HepG2 (cell line): ENCODE results near the gene CASS4. TPM values are rescaled to one million over a fixed set of nuclear protein-coding genes. Genes with fewer than 3 reads are reported as not detected.
A peak's percentile ranks its signal among the peaks of the same experiment; 100 is the strongest.

Experiments used
- ATAC-seq: fragments of 200-7000 bp; cut with Tn5 transposase; 3 replicates; pipeline ENCODE4 v1.9.1; 2020; ENCODE audit warnings: mild to moderate bottlenecking, moderate library complexity
- BruUV-seq: library from RNA; stranded (reverse); fragments of 400-500 nt; replicated peaks from 2 replicates; lab custom pipeline; 2021; lab: Mats Ljungman, UMichigan
- CTCF ChIA-PET: fragments of 300-600 bp; formaldehyde crosslinking; extraction: SDS; loops from one replicate; lab custom pipeline; 2021; ENCODE audit warnings: low total read pairs, inconsistent platforms, low intra/inter-chr PET ratio; lab: Yijun Ruan, JAX
- POLR2A ChIA-PET: fragments of 350-600 bp; sonication (Branson Sonifier 250); formaldehyde crosslinking; loops from one replicate; lab custom pipeline; 2020; ENCODE audit warnings: antibody characterized with exemption, inconsistent platforms; lab: Yijun Ruan, JAX
- DNase-seq: peaks from one replicate; pipeline ENCODE4 v3.0.0-alpha.2; 2015; ENCODE audit warnings: low spot score
- FAIRE-seq: peaks from 3 replicates; lab custom pipeline; 2011; peaks lifted over from hg19 to GRCh38; lab: Jason Lieb, UNC
- H2AFZ ChIP-seq: one replicate; pipeline ENCODE4 v1.6.1; 2011; ENCODE audit warnings: low read length, inconsistent platforms
- H3K27ac ChIP-seq: fragments of 300-600 bp; 3 replicates; pipeline ENCODE4 v1.8.0; 2011; ENCODE audit warnings: mixed run types, mild to moderate bottlenecking, mixed read lengths, low read length, inconsistent platforms; ENCODE audit not compliant: insufficient read depth; ENCODE audit errors: extremely low read length
- H3K27me3 ChIP-seq, 2 experiments: fragments of 200-600 bp in 1 of 2; 2 replicates in 1 of 2; 3 replicates in 1 of 2; pipeline versions ENCODE4 v1.6.0 to v1.8.0; 2011; ENCODE audit warnings: low read length in 2 of 2, mild to moderate bottlenecking in 2 of 2, moderate library complexity in 2 of 2, inconsistent platforms in 1 of 2; ENCODE audit not compliant: insufficient read depth in 2 of 2, control insufficient read depth in 1 of 2
- H3K36me3 ChIP-seq, 2 experiments: fragments of 200-600 bp in 1 of 2; replicated peaks in 1 of 2; 2 replicates in 1 of 2; 3 replicates in 1 of 2; pipeline versions ENCODE4 v1.5.1 to v1.8.0; 2011; ENCODE audit warnings: low read length in 2 of 2, inconsistent platforms in 1 of 2; ENCODE audit not compliant: insufficient read depth in 2 of 2, control insufficient read depth in 1 of 2
- H3K4me1 ChIP-seq: 2 replicates; pipeline ENCODE4 v1.5.1; 2012; ENCODE audit warnings: low read length, inconsistent platforms; ENCODE audit not compliant: insufficient read depth
- H3K4me2 ChIP-seq: 2 replicates; pipeline ENCODE4 v1.6.0; 2011; ENCODE audit warnings: low read depth, low read length, inconsistent platforms
- H3K4me3 ChIP-seq, 3 experiments: fragments of 200-600 bp in 1 of 3; sonication (generic), shearing (Covaris generic) in 1 of 3; replicated peaks in 1 of 3; 2 replicates each; pipeline ENCODE4 v1.5.1; 2011 to 2016; ENCODE audit warnings: low read length in 3 of 3, inconsistent platforms in 2 of 3, low read depth in 2 of 3, mild to moderate bottlenecking in 2 of 3, control low read depth in 1 of 3, mixed read lengths in 1 of 3; ENCODE audit not compliant: insufficient read depth in 1 of 3
- H3K79me2 ChIP-seq: one replicate; pipeline ENCODE4 v1.6.1; 2011; ENCODE audit warnings: low read length, inconsistent platforms; ENCODE audit not compliant: insufficient read depth
- H3K9ac ChIP-seq: 2 replicates; pipeline ENCODE4 v1.6.0; 2011; ENCODE audit warnings: mild to moderate bottlenecking, low read depth, low read length, inconsistent platforms; ENCODE audit not compliant: insufficient read depth
- H3K9me3 ChIP-seq: 2 replicates; pipeline ENCODE4 v1.5.1; 2012; ENCODE audit warnings: mild to moderate bottlenecking, low read length
- H4K20me1 ChIP-seq: 2 replicates; pipeline ENCODE4 v1.6.0; 2011; ENCODE audit warnings: inconsistent platforms, mild to moderate bottlenecking, low read length, moderate library complexity; ENCODE audit not compliant: insufficient read depth
- HDAC2 ChIP-seq: sonication (generic); formaldehyde crosslinking; IDR thresholded peaks from 2 replicates; pipeline ENCODE4 v1.4.0; 2020; ENCODE audit warnings: missing genetic modification reagents
- KLF12 ChIP-seq: sonication (generic); formaldehyde crosslinking; IDR thresholded peaks from 2 replicates; pipeline ENCODE4 v1.4.0; 2020; ENCODE audit warnings: missing genetic modification reagents, borderline replicate concordance
- RAD21 ChIP-seq: fragments of 450-650 bp; formaldehyde crosslinking; IDR thresholded peaks from 2 replicates; pipeline ENCODE4 v1.5.0; 2020; ENCODE audit warnings: mild to moderate bottlenecking
- RARA ChIP-seq: IDR thresholded peaks from 2 replicates; pipeline ENCODE4 v1.6.1; 2016; ENCODE audit warnings: missing genetic modification reagents, missing compliant biosample characterization
- ZNF142 ChIP-seq: sonication (generic); formaldehyde crosslinking; IDR thresholded peaks from 2 replicates; pipeline ENCODE4 v1.4.0; 2020; ENCODE audit warnings: missing genetic modification reagents
- ZNF331 ChIP-seq: sonication (generic); formaldehyde crosslinking; IDR thresholded peaks from 2 replicates; pipeline ENCODE4 v1.4.0; 2020; ENCODE audit warnings: missing genetic modification reagents
- ZNF747 ChIP-seq: sonication (generic); formaldehyde crosslinking; IDR thresholded peaks from 2 replicates; pipeline ENCODE4 v1.8.1; 2023; ENCODE audit warnings: missing genetic modification reagents, mild to moderate bottlenecking, borderline replicate concordance
- ZNF850 ChIP-seq: sonication (generic); formaldehyde crosslinking; conservative IDR thresholded peaks from 2 replicates; pipeline ENCODE4 v1.9.0; 2021; ENCODE audit warnings: mild to moderate bottlenecking, missing genetic modification reagents
- WGBS: methylation state at CpG from one replicate; pipeline ENCODE4 v1.1.6; 2017; ENCODE audit warnings: low lambda C conversion rate; 5-methylcytosine and 5-hydroxymethylcytosine counted together
- in situ Hi-C: cut with HindIII; loops from 2 replicates; pipeline ENCODE4 v1.10.0; 2017; ENCODE audit warnings: low pct_unique_long_range_greater_than_20kb; ENCODE audit not compliant: extremely low pct_ligation_motif_present
- intact Hi-C: fragments of 100-400 bp; cut with micrococcal nuclease; formaldehyde crosslinking; loops from one replicate; pipeline ENCODE4 v1.10.0; 2022; ENCODE audit not compliant: unreplicated experiment
- polyA plus RNA-seq, 8 experiments: library from polyadenylated mRNA; depleted of rRNA in 3 of 8; stranded (reverse) in 7 of 8; unstranded in 1 of 8; fragments of >200 nt; fragmentation: Illumina TruSeq in 4 of 8; extraction: Trizol in 4 of 8; gene quantifications; 2 replicates each; pipeline versions ENCODE4 v1.2.1 to v1.2.3, GENCODE V29; 2011 to 2016; ENCODE audit warnings: low read depth in 4 of 8, missing spikeins in 1 of 8, mixed read lengths in 1 of 8; ENCODE audit not compliant: insufficient read depth in 1 of 8
- total RNA-seq, 5 experiments: library from RNA; depleted of rRNA; stranded (reverse); fragments of >200 nt; fragmentation: Illumina TruSeq; extraction: Trizol; gene quantifications; 2 replicates each; pipeline ENCODE4 v1.2.3, GENCODE V29; 2016; ENCODE audit warnings: low read depth in 1 of 5
- TF ChIP-seq, protein P1 (sequence below): sonication (generic); formaldehyde crosslinking; IDR thresholded peaks from 2 replicates; pipeline ENCODE4 v1.4.0; 2020; ENCODE audit warnings: mild to moderate bottlenecking, missing genetic modification reagents
- TF ChIP-seq, protein P2 (sequence below): sonication (generic); formaldehyde crosslinking; IDR thresholded peaks from 2 replicates; pipeline ENCODE4 v1.9.0; 2021; ENCODE audit warnings: mild to moderate bottlenecking, missing genetic modification reagents

CASS4 gene
- total and polyA plus RNA-seq, 2 of the 13 experiments (the other 11 are each of a cell fraction or from before 2014, with no cell fraction given), result 0.17 to 0.49 TPM

GRCh38 chr20:56390396-56390795 is 21.7 kb upstream of the CASS4 start (continued):
- TF ChIP-seq, protein P1, sequence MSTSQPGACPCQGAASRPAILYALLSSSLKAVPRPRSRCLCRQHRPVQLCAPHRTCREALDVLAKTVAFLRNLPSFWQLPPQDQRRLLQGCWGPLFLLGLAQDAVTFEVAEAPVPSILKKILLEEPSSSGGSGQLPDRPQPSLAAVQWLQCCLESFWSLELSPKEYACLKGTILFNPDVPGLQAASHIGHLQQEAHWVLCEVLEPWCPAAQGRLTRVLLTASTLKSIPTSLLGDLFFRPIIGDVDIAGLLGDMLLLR (CRISPR knock-in tag), result 0 out of 2 replicates have a peak, but pooled peaks have one; percentile 26

DNA sequence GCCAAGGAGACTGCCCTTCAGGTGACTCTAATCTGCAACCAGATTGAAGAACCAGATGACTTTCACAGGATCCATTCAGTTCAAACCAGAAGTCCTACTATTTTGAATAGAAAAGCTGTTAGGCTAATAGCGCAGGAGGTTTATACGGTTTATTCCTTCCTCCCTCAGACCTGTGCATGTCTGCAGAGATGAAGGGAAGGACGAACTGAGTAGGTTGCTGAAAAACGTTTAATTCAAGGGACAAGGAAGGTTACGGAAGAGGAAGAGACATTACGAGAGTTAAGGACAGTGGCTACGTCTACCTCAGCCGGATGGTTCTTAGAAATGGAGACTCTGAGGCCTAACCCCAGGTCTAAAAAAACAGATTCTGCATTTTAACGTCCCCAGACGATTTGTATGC is 21.0 kb upstream of the CASS4 start:
- peak overlapping the region; percentile 18 for H2AFZ ChIP-seq
- H3K4me2 ChIP-seq, result peak overlapping the region; percentile 82
- peaks cover 82% of the 10 kb centered on the region for H3K79me2 ChIP-seq
- DNase-seq, result no peak
- FAIRE-seq, result no peak
- in situ Hi-C loops (no loop called here), intact Hi-C loops (no loop called here)
- H3K27me3 ChIP-seq, result peaks cover 0 to 4% of the 10 kb centered on the region in 2 experiments; a peak in 1 of 5 replicates
- POLR2A ChIA-PET, result interaction anchor here (1.9 to 4.0 kb wide), 2 partner anchors 9 to 32 kb away, joined by 17 to 91 read pairs; partner anchors contain the start of gene FAM210B
- H3K9me3 ChIP-seq, result no peaks in the 10 kb centered on the region
- 8% methylated on average over 10 of the region's 10 CpGs for WGBS
- CTCF ChIA-PET, result no interaction called here
- H3K9ac ChIP-seq, result peak overlapping the region; percentile 93
- peaks cover 12 to 43% of the 10 kb centered on the region in 2 experiments for H3K36me3 ChIP-seq
- no peaks in the 10 kb centered on the region for H4K20me1 ChIP-seq
- no peak for ATAC-seq
- peaks cover 63% of the 10 kb centered on the region for H3K4me1 ChIP-seq
- H3K4me3 ChIP-seq, result peak overlapping the region; percentile 90 to 94 (median 92)
- BruUV-seq, result TSS peak; percentile 91
- peak overlapping the region; percentile 88 for H3K27ac ChIP-seq
- TF ChIP-seq ZNF331 (CRISPR knock-in tag), result no peak
- TF ChIP-seq HDAC2, result no peak
- no peak for TF ChIP-seq ZNF747 (CRISPR knock-in tag)
- TF ChIP-seq KLF12 (CRISPR knock-in tag), result no peak
- no peak for TF ChIP-seq ZNF850
- TF ChIP-seq RARA (CRISPR knock-in tag), result no peak
- TF ChIP-seq ZNF142, result no peak
- no peak for TF ChIP-seq RAD21 (CRISPR knock-in tag)
- TF ChIP-seq, protein P2, sequence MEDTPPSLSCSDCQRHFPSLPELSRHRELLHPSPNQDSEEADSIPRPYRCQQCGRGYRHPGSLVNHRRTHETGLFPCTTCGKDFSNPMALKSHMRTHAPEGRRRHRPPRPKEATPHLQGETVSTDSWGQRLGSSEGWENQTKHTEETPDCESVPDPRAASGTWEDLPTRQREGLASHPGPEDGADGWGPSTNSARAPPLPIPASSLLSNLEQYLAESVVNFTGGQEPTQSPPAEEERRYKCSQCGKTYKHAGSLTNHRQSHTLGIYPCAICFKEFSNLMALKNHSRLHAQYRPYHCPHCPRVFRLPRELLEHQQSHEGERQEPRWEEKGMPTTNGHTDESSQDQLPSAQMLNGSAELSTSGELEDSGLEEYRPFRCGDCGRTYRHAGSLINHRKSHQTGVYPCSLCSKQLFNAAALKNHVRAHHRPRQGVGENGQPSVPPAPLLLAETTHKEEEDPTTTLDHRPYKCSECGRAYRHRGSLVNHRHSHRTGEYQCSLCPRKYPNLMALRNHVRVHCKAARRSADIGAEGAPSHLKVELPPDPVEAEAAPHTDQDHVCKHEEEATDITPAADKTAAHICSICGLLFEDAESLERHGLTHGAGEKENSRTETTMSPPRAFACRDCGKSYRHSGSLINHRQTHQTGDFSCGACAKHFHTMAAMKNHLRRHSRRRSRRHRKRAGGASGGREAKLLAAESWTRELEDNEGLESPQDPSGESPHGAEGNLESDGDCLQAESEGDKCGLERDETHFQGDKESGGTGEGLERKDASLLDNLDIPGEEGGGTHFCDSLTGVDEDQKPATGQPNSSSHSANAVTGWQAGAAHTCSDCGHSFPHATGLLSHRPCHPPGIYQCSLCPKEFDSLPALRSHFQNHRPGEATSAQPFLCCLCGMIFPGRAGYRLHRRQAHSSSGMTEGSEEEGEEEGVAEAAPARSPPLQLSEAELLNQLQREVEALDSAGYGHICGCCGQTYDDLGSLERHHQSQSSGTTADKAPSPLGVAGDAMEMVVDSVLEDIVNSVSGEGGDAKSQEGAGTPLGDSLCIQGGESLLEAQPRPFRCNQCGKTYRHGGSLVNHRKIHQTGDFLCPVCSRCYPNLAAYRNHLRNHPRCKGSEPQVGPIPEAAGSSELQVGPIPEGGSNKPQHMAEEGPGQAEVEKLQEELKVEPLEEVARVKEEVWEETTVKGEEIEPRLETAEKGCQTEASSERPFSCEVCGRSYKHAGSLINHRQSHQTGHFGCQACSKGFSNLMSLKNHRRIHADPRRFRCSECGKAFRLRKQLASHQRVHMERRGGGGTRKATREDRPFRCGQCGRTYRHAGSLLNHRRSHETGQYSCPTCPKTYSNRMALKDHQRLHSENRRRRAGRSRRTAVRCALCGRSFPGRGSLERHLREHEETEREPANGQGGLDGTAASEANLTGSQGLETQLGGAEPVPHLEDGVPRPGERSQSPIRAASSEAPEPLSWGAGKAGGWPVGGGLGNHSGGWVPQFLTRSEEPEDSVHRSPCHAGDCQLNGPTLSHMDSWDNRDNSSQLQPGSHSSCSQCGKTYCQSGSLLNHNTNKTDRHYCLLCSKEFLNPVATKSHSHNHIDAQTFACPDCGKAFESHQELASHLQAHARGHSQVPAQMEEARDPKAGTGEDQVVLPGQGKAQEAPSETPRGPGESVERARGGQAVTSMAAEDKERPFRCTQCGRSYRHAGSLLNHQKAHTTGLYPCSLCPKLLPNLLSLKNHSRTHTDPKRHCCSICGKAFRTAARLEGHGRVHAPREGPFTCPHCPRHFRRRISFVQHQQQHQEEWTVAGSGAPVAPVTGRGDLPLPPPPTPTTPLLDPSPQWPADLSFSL, result no peak
